Measurements from ENCODE around the gene TMEM238. TPM values are rescaled to one million over a fixed set of nuclear protein-coding genes. Genes with fewer than 3 reads are reported as not detected.
"Not testable (repeated sequence)": the region's sequence is repeated elsewhere in the genome, so short reads cannot be mapped to it uniquely, and the experiment has no call there.

TMEM238 gene
- total RNA-seq, 6 experiments from 2014 or later: 0.26 to 2.4 (median 0.64) TPM

DNA sequence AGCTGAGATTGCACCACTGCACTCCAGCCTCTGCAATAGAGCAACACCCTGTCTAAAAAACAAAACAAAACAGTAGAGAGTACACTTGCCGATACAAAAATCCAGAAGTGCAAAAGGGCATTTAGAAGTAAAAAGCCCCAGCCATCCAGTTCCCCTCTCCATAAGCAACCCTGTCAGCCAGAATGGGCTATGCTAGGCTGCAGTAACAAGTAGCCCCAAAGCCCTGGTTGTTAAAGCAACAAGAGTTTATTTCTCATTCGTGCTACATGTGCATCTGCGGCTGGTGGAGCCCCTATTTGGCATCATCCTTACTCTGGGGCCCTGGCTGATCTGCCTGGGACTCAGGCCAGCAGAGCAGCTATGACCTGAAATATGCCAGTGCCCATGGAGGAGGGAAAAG is 40.4 kb upstream of the TMEM238 start:
- no peak for DNase-seq
- Mint-ChIP-seq H3K4me1 (ENCODE audit: low read depth) (no peaks in the 10 kb centered on the region), H3K27me3 (ENCODE audit: insufficient read depth) (peaks cover 37% of the 10 kb centered on the region), H3K27ac (no peak overlapping the region), H3K36me3 (ENCODE audit: low read depth) (no peaks in the 10 kb centered on the region), H3K4me3 (no peak overlapping the region), H3K9me3 (no peaks in the 10 kb centered on the region)
- TF ChIP-seq CTCF (IDR thresholded peaks at IDR 0.05): no peak

DNA sequence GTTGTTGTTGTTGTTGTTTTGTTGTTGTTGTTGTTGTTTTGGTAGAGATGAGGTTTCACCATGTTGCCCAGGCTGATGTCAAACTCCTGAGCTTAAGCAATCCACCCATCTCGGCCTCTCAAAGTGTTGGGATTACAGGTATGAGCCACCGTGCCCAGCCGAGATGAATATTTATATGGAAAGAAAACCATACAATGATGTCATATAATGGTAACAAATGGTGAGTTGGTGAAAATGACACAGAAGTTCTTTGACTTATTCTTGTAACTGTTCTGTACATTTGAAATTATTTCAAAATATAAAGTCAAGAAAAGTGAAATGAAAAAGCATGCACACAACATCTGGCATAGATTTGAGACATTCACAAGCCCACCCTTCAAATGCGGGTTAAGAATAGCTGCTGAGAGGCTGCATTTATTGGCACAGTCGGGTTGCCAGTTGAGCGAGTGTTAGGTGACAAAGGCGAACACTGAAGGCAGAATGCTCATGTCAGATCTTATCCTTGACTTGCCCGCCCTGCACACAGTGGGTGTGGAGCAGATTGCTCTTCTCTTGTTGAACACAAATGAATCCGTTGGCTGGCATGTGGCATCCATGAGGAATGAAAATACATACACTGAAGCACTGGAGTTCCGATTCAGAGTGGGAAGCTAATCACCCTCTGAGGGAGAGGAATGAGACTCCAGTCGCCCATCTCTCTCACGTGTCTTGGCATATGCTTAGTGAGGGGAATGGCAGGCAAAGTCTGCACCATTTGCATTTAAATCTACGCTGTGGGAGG is 39.3 kb upstream of the TMEM238 start:
- Mint-ChIP-seq H3K27me3 (ENCODE audit: insufficient read depth) (peaks cover 35% of the 10 kb centered on the region), H3K4me3 (no peak overlapping the region), H3K4me1 (ENCODE audit: low read depth) (peaks cover 2% of the 10 kb centered on the region), H3K9me3 (no peaks in the 10 kb centered on the region), H3K36me3 (ENCODE audit: low read depth) (no peaks in the 10 kb centered on the region), H3K27ac (no peak overlapping the region)
- DNase-seq: no peak
- TF ChIP-seq CTCF (IDR thresholded peaks at IDR 0.05): no peak

DNA sequence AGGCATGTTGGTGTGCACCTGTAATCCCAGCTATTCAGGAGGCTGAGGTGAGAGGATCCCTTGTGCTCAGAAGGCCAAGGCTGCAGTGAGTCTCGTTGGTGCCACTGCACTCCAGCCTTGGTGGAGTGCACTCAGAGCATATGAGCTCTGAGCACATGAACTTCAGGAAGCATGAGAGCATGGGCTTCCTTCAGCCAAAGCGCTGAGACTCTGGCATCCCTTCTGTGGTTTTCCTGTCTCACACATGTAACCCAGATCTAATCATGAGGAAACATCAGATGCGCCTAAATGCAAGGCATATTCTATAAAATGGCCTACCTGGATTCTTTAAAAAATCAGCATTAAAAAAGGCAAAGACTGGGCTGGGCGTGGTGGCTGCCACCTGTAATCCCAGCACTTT is 37.2 kb upstream of the TMEM238 start:
- peaks cover 25% of the 10 kb centered on the region for H3K27me3 Mint-ChIP-seq (ENCODE audit: insufficient read depth)
- DNase-seq; H3K27ac Mint-ChIP-seq; H3K36me3 Mint-ChIP-seq (ENCODE audit: low read depth); H3K9me3 Mint-ChIP-seq; H3K4me3 Mint-ChIP-seq; H3K4me1 Mint-ChIP-seq (ENCODE audit: low read depth): not testable (repeated sequence)

- Mint-ChIP-seq H3K4me1 (ENCODE audit: low read depth) (peaks cover 9% of the 10 kb centered on the region), H3K36me3 (ENCODE audit: low read depth) (no peaks in the 10 kb centered on the region), H3K27me3 (ENCODE audit: insufficient read depth) (peaks cover 15% of the 10 kb centered on the region), H3K4me3 (no peak overlapping the region), H3K9me3 (no peaks in the 10 kb centered on the region), H3K27ac (no peak overlapping the region)
- no peak for TF ChIP-seq CTCF (IDR thresholded peaks at IDR 0.05)
- DNase-seq: no peak
Observed at GRCh38 chr19:55419624-55420236, 35.6 kb upstream of the TMEM238 start.

- Mint-ChIP-seq H3K4me3 (no peak overlapping the region), H3K36me3 (ENCODE audit: low read depth) (no peaks in the 10 kb centered on the region), H3K4me1 (ENCODE audit: low read depth) (peaks cover 9% of the 10 kb centered on the region)
Observed at GRCh38 chr19:55419103-55419502, 35.0 kb upstream of the TMEM238 start.

More at GRCh38 chr19:55419103-55419502, 35.0 kb upstream of the TMEM238 start:
- Mint-ChIP-seq H3K9me3 (no peaks in the 10 kb centered on the region), H3K27me3 (ENCODE audit: insufficient read depth) (peaks cover 15% of the 10 kb centered on the region), H3K27ac (no peak overlapping the region)
- DNase-seq: no peak
- TF ChIP-seq CTCF (IDR thresholded peaks at IDR 0.05): no peak

Measured in HFFc6 (cell line).